Panc1 (cell line): Measurements from ENCODE around the gene LOX. TPM values are rescaled to one million over a fixed set of nuclear protein-coding genes. Genes with fewer than 3 reads are reported as not detected.

ENCODE experiments used
- ATAC-seq: fragments of 200-7000 bp; cut with Tn5 transposase; 2 replicates; pipeline ENCODE4 v1.9.1; 2020; ENCODE audit warnings: mild to moderate bottlenecking, moderate library complexity
- BruUV-seq: library from RNA; stranded (reverse); fragments of 400-500 nt; replicated peaks from 2 replicates; lab custom pipeline; 2021; lab: Mats Ljungman, UMichigan
- CTCF ChIA-PET: fragments of 300-600 bp; sonication (Branson Sonifier 250); formaldehyde crosslinking; loops from one replicate; lab custom pipeline; 2022; ENCODE audit warnings: antibody characterized with exemption; lab: Charles Lee
- POLR2A ChIA-PET: fragments of 300-600 bp; sonication (Branson Sonifier 250); formaldehyde crosslinking; loops from one replicate; lab custom pipeline; 2022; ENCODE audit warnings: antibody characterized with exemption; lab: Charles Lee
- DNase-seq: peaks from one replicate; pipeline ENCODE4 v3.0.0-alpha.2; 2010; ENCODE audit warnings: low read depth, low spot score
- H3K27ac ChIP-seq: 2 replicates; pipeline ENCODE4 v1.5.1; 2011; ENCODE audit warnings: mild to moderate bottlenecking, low read length, inconsistent platforms
- H3K27me3 ChIP-seq: fragments of 200-500 bp; sonication (Bioruptor generic); 2 replicates; pipeline ENCODE4 v1.6.0; 2014; ENCODE audit warnings: low read length, inconsistent platforms; ENCODE audit not compliant: control insufficient read depth, insufficient read depth
- H3K36me3 ChIP-seq: fragments of 200-500 bp; sonication (Bioruptor generic); 2 replicates; pipeline ENCODE4 v1.5.1; 2014; ENCODE audit warnings: inconsistent platforms, mild to moderate bottlenecking, low read length, moderate library complexity; ENCODE audit not compliant: control insufficient read depth, insufficient read depth
- H3K4me1 ChIP-seq: 2 replicates; pipeline ENCODE4 v1.5.1; 2011; ENCODE audit warnings: inconsistent platforms, mild to moderate bottlenecking, low read length, moderate library complexity; ENCODE audit not compliant: control insufficient read depth, insufficient read depth
- H3K4me3 ChIP-seq, 2 experiments: 2 replicates each; pipeline ENCODE4 v1.5.1; 2011 to 2012; ENCODE audit warnings: low read depth in 2 of 2, low read length in 2 of 2, mild to moderate bottlenecking in 2 of 2, inconsistent platforms in 1 of 2, moderate library complexity in 1 of 2
- H3K9me3 ChIP-seq: fragments of 200-500 bp; sonication (Bioruptor generic); 2 replicates; pipeline ENCODE4 v1.5.1; 2014; ENCODE audit warnings: low read depth, mild to moderate bottlenecking, inconsistent platforms, low read length, moderate library complexity; ENCODE audit not compliant: control insufficient read depth, insufficient read depth
- POLR2AphosphoS5 ChIP-seq: IDR thresholded peaks from 2 replicates; pipeline ENCODE4 v1.6.1; 2012; ENCODE audit warnings: mild to moderate bottlenecking, low read depth, low read length, moderate library complexity
- SIN3A ChIP-seq: IDR thresholded peaks from 2 replicates; pipeline ENCODE4 v1.6.1; 2012; ENCODE audit warnings: low read depth, mild to moderate bottlenecking, low read length, moderate library complexity, borderline replicate concordance; ENCODE audit not compliant: insufficient read depth
- TCF7L2 ChIP-seq: IDR thresholded peaks from 2 replicates; pipeline ENCODE4 v1.6.1; 2011; ENCODE audit warnings: mild to moderate bottlenecking, low read depth, low read length, inconsistent platforms
- in situ Hi-C: cut with HindIII; loops from 2 replicates; pipeline ENCODE4 v1.10.0; 2016; ENCODE audit warnings: low sequenced_read_pairs, low pct_unique_long_range_greater_than_20kb
- intact Hi-C: fragments of 100-400 bp; cut with micrococcal nuclease; formaldehyde crosslinking; loops from one replicate; pipeline ENCODE4 v1.10.0; 2022; ENCODE audit not compliant: unreplicated experiment
- total RNA-seq: library from RNA; stranded (reverse); gene quantifications from one replicate; pipeline ENCODE4 v1.2.1, GENCODE V29; 2021; ENCODE audit not compliant: unreplicated experiment
- TF ChIP-seq, protein P1 (sequence below), 2 experiments: IDR thresholded peaks; 2 replicates each; pipeline ENCODE4 v1.6.1; 2011 to 2012; ENCODE audit warnings: low read depth in 2 of 2, control low read depth in 1 of 2, low read length in 1 of 2, mild to moderate bottlenecking in 1 of 2, moderate library complexity in 1 of 2; ENCODE audit not compliant: insufficient read depth in 1 of 2
- TF ChIP-seq, protein P2 (sequence below): fragments of 450-650 bp; IDR thresholded peaks from 2 replicates; pipeline ENCODE4 v1.5.1; 2017; ENCODE audit warnings: mild to moderate bottlenecking

LOX gene
- total RNA-seq, 1 experiment from 2014 or later: 0.62 TPM

DNA sequence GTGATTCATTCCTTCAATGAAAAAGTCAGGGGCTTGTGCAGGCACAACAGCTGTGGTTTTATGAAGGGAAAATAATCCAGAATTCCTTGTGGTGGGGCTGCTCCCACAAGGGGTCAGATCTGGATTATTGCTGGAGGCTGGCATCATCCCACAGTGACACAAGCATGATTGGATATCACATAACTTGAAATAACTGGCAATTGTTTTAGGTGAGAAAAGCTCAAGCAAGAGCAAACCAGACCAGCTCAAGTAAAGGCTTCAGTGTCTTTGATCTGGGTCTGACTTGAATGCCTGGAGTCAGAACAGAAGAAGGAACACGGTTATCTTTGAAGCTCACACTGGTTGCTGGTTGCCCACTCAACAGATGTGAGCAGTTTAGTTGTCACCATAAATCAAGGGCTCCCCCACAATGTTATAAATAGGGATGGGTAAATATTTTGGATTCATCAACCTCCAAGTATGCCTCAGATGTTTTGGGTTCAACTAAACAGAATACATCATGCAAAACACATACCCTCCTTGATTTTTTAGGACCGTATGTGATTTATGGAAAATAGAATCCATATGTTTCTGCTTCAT, 48.2 kb upstream of the LOX start:
- H3K4me1 ChIP-seq: no peaks in the 10 kb centered on the region
- DNase-seq (no peak), ATAC-seq (no peak)
- intact Hi-C loops (no loop called here), in situ Hi-C loops (no loop called here)
- H3K4me3 ChIP-seq: no peak overlapping the region
- H3K36me3 ChIP-seq: no peaks in the 10 kb centered on the region
- POLR2A ChIA-PET: no interaction called here
- TF ChIP-seq POLR2AphosphoS5 (no peak), SIN3A (no peak)
- TF ChIP-seq, protein P1, sequence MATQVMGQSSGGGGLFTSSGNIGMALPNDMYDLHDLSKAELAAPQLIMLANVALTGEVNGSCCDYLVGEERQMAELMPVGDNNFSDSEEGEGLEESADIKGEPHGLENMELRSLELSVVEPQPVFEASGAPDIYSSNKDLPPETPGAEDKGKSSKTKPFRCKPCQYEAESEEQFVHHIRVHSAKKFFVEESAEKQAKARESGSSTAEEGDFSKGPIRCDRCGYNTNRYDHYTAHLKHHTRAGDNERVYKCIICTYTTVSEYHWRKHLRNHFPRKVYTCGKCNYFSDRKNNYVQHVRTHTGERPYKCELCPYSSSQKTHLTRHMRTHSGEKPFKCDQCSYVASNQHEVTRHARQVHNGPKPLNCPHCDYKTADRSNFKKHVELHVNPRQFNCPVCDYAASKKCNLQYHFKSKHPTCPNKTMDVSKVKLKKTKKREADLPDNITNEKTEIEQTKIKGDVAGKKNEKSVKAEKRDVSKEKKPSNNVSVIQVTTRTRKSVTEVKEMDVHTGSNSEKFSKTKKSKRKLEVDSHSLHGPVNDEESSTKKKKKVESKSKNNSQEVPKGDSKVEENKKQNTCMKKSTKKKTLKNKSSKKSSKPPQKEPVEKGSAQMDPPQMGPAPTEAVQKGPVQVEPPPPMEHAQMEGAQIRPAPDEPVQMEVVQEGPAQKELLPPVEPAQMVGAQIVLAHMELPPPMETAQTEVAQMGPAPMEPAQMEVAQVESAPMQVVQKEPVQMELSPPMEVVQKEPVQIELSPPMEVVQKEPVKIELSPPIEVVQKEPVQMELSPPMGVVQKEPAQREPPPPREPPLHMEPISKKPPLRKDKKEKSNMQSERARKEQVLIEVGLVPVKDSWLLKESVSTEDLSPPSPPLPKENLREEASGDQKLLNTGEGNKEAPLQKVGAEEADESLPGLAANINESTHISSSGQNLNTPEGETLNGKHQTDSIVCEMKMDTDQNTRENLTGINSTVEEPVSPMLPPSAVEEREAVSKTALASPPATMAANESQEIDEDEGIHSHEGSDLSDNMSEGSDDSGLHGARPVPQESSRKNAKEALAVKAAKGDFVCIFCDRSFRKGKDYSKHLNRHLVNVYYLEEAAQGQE (IDR thresholded peaks at IDR 0.05; ENCODE audit: insufficient read depth in 1 of 2, low read depth in 2 of 2, low read length in 1 of 2): no peak
- TF ChIP-seq, protein P2, sequence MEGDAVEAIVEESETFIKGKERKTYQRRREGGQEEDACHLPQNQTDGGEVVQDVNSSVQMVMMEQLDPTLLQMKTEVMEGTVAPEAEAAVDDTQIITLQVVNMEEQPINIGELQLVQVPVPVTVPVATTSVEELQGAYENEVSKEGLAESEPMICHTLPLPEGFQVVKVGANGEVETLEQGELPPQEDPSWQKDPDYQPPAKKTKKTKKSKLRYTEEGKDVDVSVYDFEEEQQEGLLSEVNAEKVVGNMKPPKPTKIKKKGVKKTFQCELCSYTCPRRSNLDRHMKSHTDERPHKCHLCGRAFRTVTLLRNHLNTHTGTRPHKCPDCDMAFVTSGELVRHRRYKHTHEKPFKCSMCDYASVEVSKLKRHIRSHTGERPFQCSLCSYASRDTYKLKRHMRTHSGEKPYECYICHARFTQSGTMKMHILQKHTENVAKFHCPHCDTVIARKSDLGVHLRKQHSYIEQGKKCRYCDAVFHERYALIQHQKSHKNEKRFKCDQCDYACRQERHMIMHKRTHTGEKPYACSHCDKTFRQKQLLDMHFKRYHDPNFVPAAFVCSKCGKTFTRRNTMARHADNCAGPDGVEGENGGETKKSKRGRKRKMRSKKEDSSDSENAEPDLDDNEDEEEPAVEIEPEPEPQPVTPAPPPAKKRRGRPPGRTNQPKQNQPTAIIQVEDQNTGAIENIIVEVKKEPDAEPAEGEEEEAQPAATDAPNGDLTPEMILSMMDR: no peak
- no TSS peak for BruUV-seq
- no peaks in the 10 kb centered on the region for H3K9me3 ChIP-seq
- CTCF ChIA-PET: no interaction called here
- H3K27me3 ChIP-seq: no peaks in the 10 kb centered on the region
- no peak overlapping the region for H3K27ac ChIP-seq

DNA sequence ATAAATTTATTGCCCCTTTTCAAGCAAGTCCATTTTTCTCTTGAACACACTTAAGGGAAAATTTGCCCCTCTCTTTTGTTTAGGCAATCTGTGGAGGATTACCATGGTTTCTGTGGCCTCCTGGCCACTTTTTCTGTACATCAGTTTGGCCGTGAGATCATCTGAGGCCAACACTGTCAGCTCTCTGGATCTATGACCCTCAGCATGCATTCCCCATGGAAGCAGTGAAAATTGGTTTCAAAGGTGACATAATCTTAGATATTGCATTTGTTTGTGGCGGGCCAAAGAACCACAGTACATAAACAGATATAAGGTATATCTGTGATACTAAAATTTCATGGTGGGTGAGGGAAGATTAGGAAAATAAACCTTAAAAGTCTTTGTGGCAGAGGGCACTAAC, 46.7 kb upstream of the LOX start:
- Histone ChIP-seq H3K27ac (no peak overlapping the region), H3K9me3 (no peaks in the 10 kb centered on the region), H3K4me3 (no peak overlapping the region), H3K27me3 (no peaks in the 10 kb centered on the region), H3K4me1 (no peaks in the 10 kb centered on the region), H3K36me3 (no peaks in the 10 kb centered on the region)
- DNase-seq (no peak), ATAC-seq (no peak)
- intact Hi-C loops: no loop called here
- CTCF ChIA-PET: no interaction called here
- in situ Hi-C loops: no loop called here
- POLR2A ChIA-PET: no interaction called here
- TF ChIP-seq TCF7L2 (no peak), POLR2AphosphoS5 (no peak), SIN3A (no peak)
- TF ChIP-seq, protein P2: no peak
- TF ChIP-seq, protein P1 (IDR thresholded peaks at IDR 0.05; ENCODE audit: insufficient read depth in 1 of 2, low read depth in 2 of 2, low read length in 1 of 2): no peak
- BruUV-seq: no TSS peak
